Adrenal gland (tissue), 12 donors: ENCODE data around the gene PPM1B. TPM values are rescaled to one million over a fixed set of nuclear protein-coding genes. Genes with fewer than 3 reads are reported as not detected.

Experiments used
- DNase-seq, 7 donors: peaks; one replicate each; pipeline ENCODE4 v3.0.0-alpha.2; 2019 to 2020
- H3K27ac ChIP-seq, 5 donors: fragments of 200-600 bp; sonication (generic) in 4 of 5; 1 replicate in 3 of 5; 2 replicates in 2 of 5; pipeline versions ENCODE4 v1.5.1 to v1.8.0; 2016 to 2020; ENCODE audit warnings: mild to moderate bottlenecking in 1 of 5
- H3K27me3 ChIP-seq: fragments of 200-600 bp; 2 replicates; pipeline ENCODE4 v1.8.0; 2021
- H3K36me3 ChIP-seq, 2 donors: fragments of 200-600 bp; replicated peaks in 1 of 2; 1 replicate in 1 of 2; 2 replicates in 1 of 2; pipeline versions ENCODE4 v1.5.1 to v1.8.0; 2018 to 2022
- H3K4me1 ChIP-seq, 2 donors: fragments of 200-600 bp; replicated peaks in 1 of 2; 1 replicate in 1 of 2; 2 replicates in 1 of 2; pipeline versions ENCODE4 v1.5.1 to v1.8.0; 2018 to 2021
- H3K4me3 ChIP-seq, 4 donors: fragments of 200-600 bp; sonication (generic) in 3 of 4; one replicate each; pipeline ENCODE4 v1.5.1; 2016 to 2018
- H3K9me3 ChIP-seq, 3 donors: fragments of 200-600 bp; sonication (generic) in 1 of 3; replicated peaks in 1 of 3; 1 replicate in 2 of 3; 2 replicates in 1 of 3; pipeline versions ENCODE4 v1.5.1 to v1.8.0; 2016 to 2021
- POLR2A ChIP-seq, 2 donors: fragments of 450-650 bp; IDR thresholded peaks; one replicate each; pipeline ENCODE4 v1.6.1; 2017; ENCODE audit warnings: antibody characterized with exemption in 2 of 2, mild to moderate bottlenecking in 2 of 2, moderate library complexity in 1 of 2
- WGBS, 4 donors: extraction: QIAGEN DNeasy Blood & Tissue Kit in 2 of 4; methylation state at CpG; one replicate each; pipeline versions ENCODE4 v1.1.5 to v1.1.7; 2013 to 2017; 5-methylcytosine and 5-hydroxymethylcytosine counted together
- intact Hi-C, 2 donors: fragments of 100-400 bp; cut with DNase I; formaldehyde crosslinking; loops; one replicate each; pipeline versions ENCODE4 v1.14.1 to v1.15.0; 2022 to 2023
- polyA plus RNA-seq, 3 donors: library from polyadenylated mRNA; stranded (reverse); fragments of 200-250 nt in 2 of 3; fragments of 350-450 nt in 1 of 3; fragmentation: Illumina TruSeq in 1 of 3; extraction: RNeasy Lipid Tissue Mini Kit (QIAGEN cat#74804) in 1 of 3; gene quantifications; one replicate each; pipeline ENCODE4 v1.2.3, GENCODE V29; 2013 to 2014
- total RNA-seq, 9 donors: library from RNA; depleted of rRNA in 4 of 9; stranded (reverse); fragments of >200 nt in 4 of 9; fragments of 120-200 nt in 1 of 9; fragmentation: NEBNext Ultra II Directional in 1 of 9; extraction: Animal tissue kit (Norgen Biotek cat#: 25700) in 1 of 9; gene quantifications; one replicate each; pipeline versions ENCODE4 v1.1.0 to v1.2.4, GENCODE V29; 2013 to 2023
- TF ChIP-seq, protein P1 (sequence below), 6 experiments: fragments of 450-650 bp in 4 of 6; fragments of 200-600 bp in 2 of 6; sonication (generic) in 1 of 6; IDR thresholded peaks; 1 replicate in 5 of 6; 2 replicates in 1 of 6; pipeline versions ENCODE4 v1.5.1 to v1.8.0; 2016 to 2021; ENCODE audit warnings: antibody characterized with exemption in 6 of 6, mild to moderate bottlenecking in 2 of 6, moderate library complexity in 1 of 6
- donor health status: healthy with polysubstance abuse.
- donor health status: Bipolar disorder and iron deficiency.
- donor health status: DM: yes; HTN: yes; CAD: no.
- donor health status: DM: no; HTN: no; CAD: no.
- donor health status: DM: no; HTN: no; CAD: no.
- donor health status: DM: yes; HTN: yes; CAD: no.

PPM1B gene
- total and polyA plus RNA-seq, 12 donors: 12.2 to 44.9 (median 32.6) TPM

GRCh38 chr2:44186810-44187209 lies 18.1 kb downstream of the PPM1B start:
- intact Hi-C loops: no loop called here

DNA sequence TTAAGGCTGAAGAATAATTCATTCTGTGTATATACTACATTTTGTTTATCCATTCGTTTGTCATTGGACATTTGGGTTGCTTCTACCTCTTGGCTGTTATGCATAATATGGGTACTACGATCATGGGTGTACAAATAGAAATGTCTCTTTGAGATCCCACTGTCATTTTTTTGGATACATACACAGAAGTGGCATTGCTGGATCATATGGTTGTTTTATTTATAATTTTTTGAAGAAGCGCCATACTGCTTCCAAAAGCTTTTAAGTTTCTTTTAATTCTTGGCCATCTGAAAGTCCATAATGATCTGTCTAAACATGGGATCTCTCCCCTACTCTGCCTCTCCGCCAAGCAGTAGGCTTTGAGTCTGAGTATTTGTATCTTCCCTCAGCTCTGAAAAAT lies 18.6 kb downstream of the PPM1B start:
- no peaks in the 10 kb centered on the region for H3K9me3 ChIP-seq
- no peak overlapping the region for H3K27ac ChIP-seq
- intact Hi-C loops: no loop called here
- no peaks in the 10 kb centered on the region for H3K36me3 ChIP-seq
- no peak for TF ChIP-seq POLR2A (IDR thresholded peaks at IDR 0.05)
- TF ChIP-seq, protein P1, sequence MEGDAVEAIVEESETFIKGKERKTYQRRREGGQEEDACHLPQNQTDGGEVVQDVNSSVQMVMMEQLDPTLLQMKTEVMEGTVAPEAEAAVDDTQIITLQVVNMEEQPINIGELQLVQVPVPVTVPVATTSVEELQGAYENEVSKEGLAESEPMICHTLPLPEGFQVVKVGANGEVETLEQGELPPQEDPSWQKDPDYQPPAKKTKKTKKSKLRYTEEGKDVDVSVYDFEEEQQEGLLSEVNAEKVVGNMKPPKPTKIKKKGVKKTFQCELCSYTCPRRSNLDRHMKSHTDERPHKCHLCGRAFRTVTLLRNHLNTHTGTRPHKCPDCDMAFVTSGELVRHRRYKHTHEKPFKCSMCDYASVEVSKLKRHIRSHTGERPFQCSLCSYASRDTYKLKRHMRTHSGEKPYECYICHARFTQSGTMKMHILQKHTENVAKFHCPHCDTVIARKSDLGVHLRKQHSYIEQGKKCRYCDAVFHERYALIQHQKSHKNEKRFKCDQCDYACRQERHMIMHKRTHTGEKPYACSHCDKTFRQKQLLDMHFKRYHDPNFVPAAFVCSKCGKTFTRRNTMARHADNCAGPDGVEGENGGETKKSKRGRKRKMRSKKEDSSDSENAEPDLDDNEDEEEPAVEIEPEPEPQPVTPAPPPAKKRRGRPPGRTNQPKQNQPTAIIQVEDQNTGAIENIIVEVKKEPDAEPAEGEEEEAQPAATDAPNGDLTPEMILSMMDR (IDR thresholded peaks at IDR 0.05): no peak
- H3K27me3 ChIP-seq: no peaks in the 10 kb centered on the region
- 91 to 96% (median 93%) methylated on average over 4 of the region's 4 CpGs for WGBS, 4 donors
- no peak for DNase-seq
- peaks cover 0 to 41% of the 10 kb centered on the region in 2 donors for H3K4me1 ChIP-seq
- no peak overlapping the region for H3K4me3 ChIP-seq

More at GRCh38 chr2:44186810-44187209, 18.1 kb downstream of the PPM1B start:
- Histone ChIP-seq H3K27ac (no peak overlapping the region), H3K4me1 (peaks cover 0 to 40% of the 10 kb centered on the region in 2 donors), H3K27me3 (no peaks in the 10 kb centered on the region), H3K36me3 (no peaks in the 10 kb centered on the region), H3K4me3 (no peak overlapping the region), H3K9me3 (no peaks in the 10 kb centered on the region)
- TF ChIP-seq, protein P1 (IDR thresholded peaks at IDR 0.05): no peak
- TF ChIP-seq POLR2A (IDR thresholded peaks at IDR 0.05): no peak
- no peak for DNase-seq

GRCh38 chr2:44188696-44189095 lies 20.0 kb downstream of the PPM1B start:
- WGBS, 4 donors: 70 to 82% (median 76%) methylated on average over 3 of the region's 3 CpGs
- Histone ChIP-seq H3K4me1 (peaks cover 0 to 45% of the 10 kb centered on the region in 2 donors), H3K4me3 (no peak overlapping the region), H3K27me3 (no peaks in the 10 kb centered on the region), H3K36me3 (no peaks in the 10 kb centered on the region), H3K9me3 (no peaks in the 10 kb centered on the region), H3K27ac (no peak overlapping the region)
- intact Hi-C loops: no loop called here
- DNase-seq: no peak
- TF ChIP-seq POLR2A (IDR thresholded peaks at IDR 0.05): no peak
- TF ChIP-seq, protein P1 (IDR thresholded peaks at IDR 0.05): no peak

GRCh38 chr2:44189104-44189503 lies 20.4 kb downstream of the PPM1B start:
- TF ChIP-seq POLR2A (IDR thresholded peaks at IDR 0.05): no peak
- TF ChIP-seq, protein P1 (IDR thresholded peaks at IDR 0.05): no peak
- 85 to 92% (median 89%) methylated on average over 4 of the region's 4 CpGs for WGBS, 4 donors
- Histone ChIP-seq H3K4me3 (no peak overlapping the region), H3K36me3 (no peaks in the 10 kb centered on the region), H3K4me1 (peaks cover 0 to 41% of the 10 kb centered on the region in 2 donors), H3K27ac (no peak overlapping the region), H3K27me3 (no peaks in the 10 kb centered on the region), H3K9me3 (no peaks in the 10 kb centered on the region)
- no peak for DNase-seq
- intact Hi-C loops: no loop called here
